Astrocyte (in vitro differentiated cells and primary cell): ENCODE data around the gene SLC12A4.

Experiments used
- CTCF ChIP-seq: IDR thresholded peaks from 2 replicates; pipeline ENCODE4 v1.5.1; 2011; ENCODE audit warnings: low read depth, mild to moderate bottlenecking, inconsistent platforms, low read length, moderate library complexity; ENCODE audit not compliant: insufficient read depth
- EZH2 ChIP-seq: IDR thresholded peaks from 2 replicates; pipeline ENCODE4 v1.6.1; 2012; ENCODE audit warnings: mild to moderate bottlenecking, low read length, inconsistent platforms; ENCODE audit not compliant: insufficient read depth

DNA sequence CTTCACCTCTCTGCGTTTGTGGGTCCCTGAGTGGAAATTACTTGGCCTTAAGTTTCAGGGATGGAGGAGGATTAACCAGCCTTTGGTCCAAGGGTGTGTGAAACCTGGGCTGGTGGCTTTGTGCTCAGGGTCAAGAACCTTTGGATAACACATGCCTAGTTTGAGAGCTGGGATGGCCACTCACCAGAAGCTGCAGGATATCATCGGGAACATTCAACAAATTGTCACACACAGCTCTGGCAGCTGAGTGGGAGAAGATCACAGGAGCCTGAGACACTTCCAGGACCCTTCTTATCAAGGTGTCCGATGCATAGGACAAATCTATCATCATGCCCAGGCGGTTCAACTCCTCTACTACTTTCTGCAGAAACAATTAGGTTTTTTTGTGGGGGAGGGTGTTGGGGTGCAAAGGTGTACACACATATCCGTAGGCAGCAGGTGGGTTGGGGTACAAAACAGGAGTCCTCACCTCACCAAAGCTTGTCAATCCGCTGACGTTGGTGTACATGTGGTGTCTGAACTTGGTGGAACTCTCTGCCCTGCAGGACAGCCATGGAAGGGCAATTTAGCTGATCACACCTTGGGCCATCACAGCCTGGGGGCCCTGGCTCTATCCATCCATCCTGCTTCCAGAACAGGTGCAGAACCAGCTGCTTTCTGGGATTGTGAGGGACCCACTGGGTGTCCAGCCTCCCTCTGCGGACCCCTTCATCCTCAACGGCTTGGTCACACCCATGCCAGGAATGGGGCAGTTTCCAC lies 9.2 kb upstream of the SLC12A4 start:
- no peak for TF ChIP-seq EZH2
- TF ChIP-seq CTCF = no peak
